WI38 (cell line): Measurements from ENCODE around the gene IGHMBP2.

Experiments
- H3K4me3 ChIP-seq: 2 replicates; pipeline ENCODE4 v1.5.1; 2011; ENCODE audit warnings: low read depth, mild to moderate bottlenecking, control low read depth, low read length
- CTCF ChIP-seq: IDR thresholded peaks from 2 replicates; pipeline ENCODE4 v1.5.1; 2012; ENCODE audit warnings: low read depth, mild to moderate bottlenecking, control low read depth, low read length

The IGHMBP2 gene

GRCh38 chr11:68942095-68942620, 38.5 kb downstream of the IGHMBP2 start:
- no peak overlapping the region for H3K4me3 ChIP-seq
- TF ChIP-seq CTCF, result no peak

GRCh38 chr11:68942751-68943271, 39.1 kb downstream of the IGHMBP2 start:
- TF ChIP-seq CTCF, result no peak
- H3K4me3 ChIP-seq, result no peak overlapping the region

GRCh38 chr11:68946416-68947090, 42.9 kb downstream of the IGHMBP2 start:
- no peak for TF ChIP-seq CTCF
- no peak overlapping the region for H3K4me3 ChIP-seq

- no peak for TF ChIP-seq CTCF
Observed at GRCh38 chr11:68947151-68947550, 43.5 kb downstream of the IGHMBP2 start.

GRCh38 chr11:68948496-68948895, 44.8 kb downstream of the IGHMBP2 start:
- H3K4me3 ChIP-seq, result no peak overlapping the region
- no peak for TF ChIP-seq CTCF

More at GRCh38 chr11:68947151-68947550, 43.5 kb downstream of the IGHMBP2 start:
- H3K4me3 ChIP-seq, result no peak overlapping the region

GRCh38 chr11:68948935-68949334, 45.2 kb downstream of the IGHMBP2 start:
- H3K4me3 ChIP-seq, result no peak overlapping the region
- no peak for TF ChIP-seq CTCF

GRCh38 chr11:68950270-68950669, 46.6 kb downstream of the IGHMBP2 start:
- TF ChIP-seq CTCF, result peak; percentile 34
- H3K4me3 ChIP-seq, result no peak overlapping the region
